Hindlimb muscle (tissue), 1 donor: ENCODE results near the gene CSNK1D. TPM values are rescaled to one million over a fixed set of nuclear protein-coding genes. Genes with fewer than 3 reads are reported as not detected.
A peak's percentile ranks its signal among the peaks of the same experiment; 100 is the strongest.

ENCODE experiments used
- DNase-seq: peaks from one replicate; pipeline ENCODE4 v3.0.0-alpha.2; 2013
- polyA plus RNA-seq: library from polyadenylated mRNA; unstranded; fragments of 120-200 nt; gene quantifications from one replicate; pipeline ENCODE4 v1.2.1, GENCODE V29; 2013; ENCODE audit not compliant: insufficient read length

The CSNK1D gene
- 81.9 TPM for polyA plus RNA-seq

- DNase-seq: peak; percentile 91
Measured at GRCh38 chr17:82273327-82274133, at the start of gene CSNK1D. Gene CSNK1D, minus strand, starts transcription at chr17:82273700. Its CDS starts 319 bp downstream, at chr17:82273381.

GRCh38 chr17:82322526-82323453 lies 49.3 kb upstream of the CSNK1D start:
- no peak for DNase-seq

GRCh38 chr17:82321947-82322466 lies 48.5 kb upstream of the CSNK1D start:
- no peak for DNase-seq

GRCh38 chr17:82320956-82321927 lies 47.7 kb upstream of the CSNK1D start:
- DNase-seq: no peak

- DNase-seq: no peak
Measured at GRCh38 chr17:82320140-82320840, 46.8 kb upstream of the CSNK1D start.

GRCh38 chr17:82319619-82320062 lies 46.1 kb upstream of the CSNK1D start:
- no peak for DNase-seq

- no peak for DNase-seq
Measured at GRCh38 chr17:82318772-82319606, 45.5 kb upstream of the CSNK1D start.

- no peak for DNase-seq
Measured at GRCh38 chr17:82318169-82318498, 44.6 kb upstream of the CSNK1D start.

- no peak for DNase-seq
Measured at GRCh38 chr17:82317394-82318168, 44.1 kb upstream of the CSNK1D start, which contains the start of gene CD7. Gene CD7, minus strand, starts transcription at chr17:82317608. Its CDS starts 113 bp downstream, at chr17:82317495.

- no peak for DNase-seq
Measured at GRCh38 chr17:82316651-82317393, 43.3 kb upstream of the CSNK1D start.

- no peak for DNase-seq
Measured at GRCh38 chr17:82315703-82316358, 42.3 kb upstream of the CSNK1D start.

GRCh38 chr17:82314727-82315605 lies 41.5 kb upstream of the CSNK1D start:
- no peak for DNase-seq

GRCh38 chr17:82314012-82314726 lies 40.7 kb upstream of the CSNK1D start:
- no peak for DNase-seq

GRCh38 chr17:82313195-82314011 lies 39.9 kb upstream of the CSNK1D start:
- DNase-seq: no peak

- no peak for DNase-seq
Measured at GRCh38 chr17:82311971-82312370, 38.5 kb upstream of the CSNK1D start.
